Smooth muscle cell (in vitro differentiated cells): ENCODE measurements around the gene MPC1L. TPM values are rescaled to one million over a fixed set of nuclear protein-coding genes. Genes with fewer than 3 reads are reported as not detected.
"Not testable (repeated sequence)": the region's sequence is repeated elsewhere in the genome, so short reads cannot be mapped to it uniquely, and the experiment has no call there.

Experiments
- DNase-seq: peaks from one replicate; lab custom pipeline; 2025; ENCODE audit not compliant: unreplicated experiment; lab: John Stamatoyannopoulos, UW
- H2AFZ ChIP-seq: fragments of 200-600 bp; sonication (generic); 2 replicates; pipeline ENCODE4 v1.6.0; 2016; ENCODE audit warnings: antibody characterized with exemption, low read depth, mild to moderate bottlenecking
- H3F3A ChIP-seq: fragments of 200-600 bp; sonication (generic); 2 replicates; pipeline ENCODE4 v1.6.0; 2017; ENCODE audit warnings: antibody characterized with exemption, low read depth
- H3K27ac ChIP-seq: fragments of 200-600 bp; sonication (generic); 2 replicates; pipeline ENCODE4 v1.5.1; 2016; ENCODE audit warnings: low read depth, mild to moderate bottlenecking
- H3K27me3 ChIP-seq: fragments of 200-600 bp; sonication (generic); 2 replicates; pipeline ENCODE4 v1.6.1; 2016; ENCODE audit warnings: low read depth, mild to moderate bottlenecking
- H3K36me3 ChIP-seq: fragments of 200-600 bp; sonication (generic); 2 replicates; pipeline ENCODE4 v1.5.1; 2016; ENCODE audit warnings: low read depth
- H3K4me1 ChIP-seq: fragments of 200-600 bp; sonication (generic); 2 replicates; pipeline ENCODE4 v1.5.1; 2016; ENCODE audit warnings: low read depth
- H3K4me2 ChIP-seq: fragments of 200-600 bp; sonication (generic); 2 replicates; pipeline ENCODE4 v1.6.0; 2016; ENCODE audit warnings: mild to moderate bottlenecking
- H3K4me3 ChIP-seq: fragments of 200-600 bp; sonication (generic); 2 replicates; pipeline ENCODE4 v1.5.1; 2016; ENCODE audit warnings: mild to moderate bottlenecking
- H3K79me2 ChIP-seq: fragments of 200-600 bp; sonication (generic); 2 replicates; pipeline ENCODE4 v1.6.0; 2016; ENCODE audit warnings: low read depth, mild to moderate bottlenecking
- H3K9ac ChIP-seq: fragments of 200-600 bp; sonication (generic); 2 replicates; pipeline ENCODE4 v1.6.0; 2016; ENCODE audit warnings: low read depth
- H3K9me3 ChIP-seq: fragments of 200-600 bp; sonication (generic); replicated peaks from 2 replicates; pipeline ENCODE4 v1.5.1; 2016; ENCODE audit warnings: low read depth
- H4K20me1 ChIP-seq: fragments of 200-600 bp; sonication (generic); 2 replicates; pipeline ENCODE4 v1.6.0; 2016; ENCODE audit warnings: low read depth
- WGBS: methylation state at CpG from one replicate; pipeline ENCODE4 v1.1.7; 2016; ENCODE audit warnings: low lambda C conversion rate; 5-methylcytosine and 5-hydroxymethylcytosine counted together
- polyA plus RNA-seq: library from polyadenylated mRNA; unstranded; fragments of >200 nt; fragmentation: Nextera tagmentation; extraction: Ambion mirVana; gene quantifications from 2 replicates; pipeline ENCODE4 v1.2.1, GENCODE V29; 2016
- total RNA-seq: library from RNA; depleted of rRNA; stranded (reverse); fragments of >200 nt; gene quantifications from 2 replicates; pipeline ENCODE4 v1.2.3, GENCODE V29; 2014
- TF ChIP-seq, protein P1 (sequence below): fragments of 200-600 bp; sonication (generic); IDR thresholded peaks from 2 replicates; pipeline ENCODE4 v1.5.1; 2017; ENCODE audit warnings: borderline replicate concordance, mild to moderate bottlenecking, antibody characterized with exemption; ENCODE audit not compliant: insufficient read depth, poor library complexity, severe bottlenecking

Gene MPC1L
- total and polyA plus RNA-seq, 2 experiments from 2014 or later = 1.1 TPM; not detected in 1

DNA sequence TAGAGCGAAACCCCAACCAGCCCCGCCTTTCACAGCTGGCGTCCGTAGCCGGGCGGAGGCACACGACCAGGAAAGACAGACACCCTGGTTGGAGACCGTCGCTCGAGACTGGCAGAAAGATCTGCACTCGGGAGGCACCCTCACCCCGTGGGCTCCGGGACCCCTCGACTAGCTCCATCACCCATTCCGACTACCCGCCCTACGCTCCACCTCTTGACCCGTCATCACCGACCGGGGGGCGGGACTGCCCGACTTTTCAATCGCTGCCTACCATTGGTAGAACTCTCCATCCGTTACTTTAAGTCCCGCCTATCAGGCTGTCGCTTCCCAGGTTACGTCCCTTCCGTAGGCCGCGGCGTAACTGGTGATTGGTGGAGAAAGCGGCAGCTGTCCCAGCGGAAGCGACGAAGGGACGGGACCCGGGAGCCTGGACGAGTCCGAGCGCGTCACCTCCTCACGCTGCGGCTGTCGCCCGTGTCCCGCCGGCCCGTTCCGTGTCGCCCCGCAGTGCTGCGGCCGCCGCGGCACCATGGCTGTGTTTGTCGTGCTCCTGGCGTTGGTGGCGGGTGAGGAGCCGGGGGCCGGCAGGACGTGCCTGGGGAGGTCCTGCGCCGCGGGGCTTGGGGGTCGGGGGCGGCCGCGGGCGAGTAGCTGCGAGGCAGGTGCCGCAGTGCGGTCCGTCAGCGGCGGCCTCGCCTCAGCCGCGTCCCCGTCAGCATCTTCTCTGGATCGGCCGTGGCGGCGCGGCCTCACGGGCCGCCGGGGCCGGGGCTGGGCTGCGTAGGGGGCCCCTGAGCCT lies 42.5 kb upstream of the MPC1L start, which contains the start of gene ATP6AP2:
TSS of gene ATP6AP2 (plus strand) at position 434 of the 799 bp plus-strand sequence. CDS start at position 530, 96 bp downstream.
- H3K27me3 ChIP-seq = no peaks in the 10 kb centered on the region
- peak within 1 kb of the TSS; percentile 87 for H2AFZ ChIP-seq
- 45% methylated on average over 70 of the region's 89 CpGs for WGBS
- peaks cover 38% of the 10 kb centered on the region for H4K20me1 ChIP-seq
- H3K4me3 ChIP-seq = peak within 1 kb of the TSS; percentile 72
- peak within 1 kb of the TSS; percentile 93 for H3K4me2 ChIP-seq
- H3K79me2 ChIP-seq = peaks cover 39% of the 10 kb centered on the region
- TF ChIP-seq, protein P1, sequence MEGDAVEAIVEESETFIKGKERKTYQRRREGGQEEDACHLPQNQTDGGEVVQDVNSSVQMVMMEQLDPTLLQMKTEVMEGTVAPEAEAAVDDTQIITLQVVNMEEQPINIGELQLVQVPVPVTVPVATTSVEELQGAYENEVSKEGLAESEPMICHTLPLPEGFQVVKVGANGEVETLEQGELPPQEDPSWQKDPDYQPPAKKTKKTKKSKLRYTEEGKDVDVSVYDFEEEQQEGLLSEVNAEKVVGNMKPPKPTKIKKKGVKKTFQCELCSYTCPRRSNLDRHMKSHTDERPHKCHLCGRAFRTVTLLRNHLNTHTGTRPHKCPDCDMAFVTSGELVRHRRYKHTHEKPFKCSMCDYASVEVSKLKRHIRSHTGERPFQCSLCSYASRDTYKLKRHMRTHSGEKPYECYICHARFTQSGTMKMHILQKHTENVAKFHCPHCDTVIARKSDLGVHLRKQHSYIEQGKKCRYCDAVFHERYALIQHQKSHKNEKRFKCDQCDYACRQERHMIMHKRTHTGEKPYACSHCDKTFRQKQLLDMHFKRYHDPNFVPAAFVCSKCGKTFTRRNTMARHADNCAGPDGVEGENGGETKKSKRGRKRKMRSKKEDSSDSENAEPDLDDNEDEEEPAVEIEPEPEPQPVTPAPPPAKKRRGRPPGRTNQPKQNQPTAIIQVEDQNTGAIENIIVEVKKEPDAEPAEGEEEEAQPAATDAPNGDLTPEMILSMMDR = no peak
- H3F3A ChIP-seq = no peaks in the 10 kb centered on the region
- H3K9ac ChIP-seq = peak within 1 kb of the TSS; percentile 85
- peaks cover 7% of the 10 kb centered on the region for H3K4me1 ChIP-seq
- H3K36me3 ChIP-seq = no peaks in the 10 kb centered on the region
- no peaks in the 10 kb centered on the region for H3K9me3 ChIP-seq
- peak; percentile 48 for DNase-seq
- peak within 1 kb of the TSS; percentile 75 for H3K27ac ChIP-seq

- Histone ChIP-seq H3F3A (no peaks in the 10 kb centered on the region), H4K20me1 (peaks cover 43% of the 10 kb centered on the region), H3K36me3 (no peaks in the 10 kb centered on the region), H3K4me3 (peak overlapping the region; percentile 72), H3K4me1 (peaks cover 7% of the 10 kb centered on the region), H3K27ac (peak overlapping the region; percentile 75), H2AFZ (peak overlapping the region; percentile 65), H3K4me2 (peak overlapping the region; percentile 93), H3K27me3 (no peaks in the 10 kb centered on the region), H3K9me3 (no peaks in the 10 kb centered on the region), H3K9ac (peak overlapping the region; percentile 85), H3K79me2 (peaks cover 39% of the 10 kb centered on the region)
- 44% methylated on average over 15 of the region's 15 CpGs for WGBS
- TF ChIP-seq, protein P1 = no peak
- DNase-seq = no peak
Observed at GRCh38 chrX:40581336-40581920, 41.8 kb upstream of the MPC1L start.

GRCh38 chrX:40582178-40582577 lies 41.0 kb upstream of the MPC1L start:
- H3K27me3 ChIP-seq, H3F3A ChIP-seq, H3K27ac ChIP-seq, H2AFZ ChIP-seq, H3K4me1 ChIP-seq, H3K36me3 ChIP-seq, DNase-seq, H3K9ac ChIP-seq, H3K9me3 ChIP-seq: not testable (repeated sequence)
- H3K4me3 ChIP-seq = peak overlapping the region; percentile 72
- peaks cover 46% of the 10 kb centered on the region for H4K20me1 ChIP-seq
- 94% methylated on average over 13 of the region's 13 CpGs for WGBS
- peak overlapping the region; percentile 93 for H3K4me2 ChIP-seq
- peaks cover 39% of the 10 kb centered on the region for H3K79me2 ChIP-seq

GRCh38 chrX:40582811-40583210 lies 40.4 kb upstream of the MPC1L start:
- H3K4me1 ChIP-seq = peaks cover 7% of the 10 kb centered on the region
- no peak for DNase-seq
- H2AFZ ChIP-seq = no peak overlapping the region
- H3K36me3 ChIP-seq = no peaks in the 10 kb centered on the region
- H3K79me2 ChIP-seq = peaks cover 39% of the 10 kb centered on the region
- no peaks in the 10 kb centered on the region for H3F3A ChIP-seq
- H3K4me3 ChIP-seq = no peak overlapping the region
- no peak overlapping the region for H3K27ac ChIP-seq
- 76% methylated on average over 2 of the region's 2 CpGs for WGBS
- TF ChIP-seq, protein P1 = no peak
- peaks cover 46% of the 10 kb centered on the region for H4K20me1 ChIP-seq
- H3K9me3 ChIP-seq = no peaks in the 10 kb centered on the region
- no peak overlapping the region for H3K4me2 ChIP-seq
- no peak overlapping the region for H3K9ac ChIP-seq
- H3K27me3 ChIP-seq = no peaks in the 10 kb centered on the region

DNA sequence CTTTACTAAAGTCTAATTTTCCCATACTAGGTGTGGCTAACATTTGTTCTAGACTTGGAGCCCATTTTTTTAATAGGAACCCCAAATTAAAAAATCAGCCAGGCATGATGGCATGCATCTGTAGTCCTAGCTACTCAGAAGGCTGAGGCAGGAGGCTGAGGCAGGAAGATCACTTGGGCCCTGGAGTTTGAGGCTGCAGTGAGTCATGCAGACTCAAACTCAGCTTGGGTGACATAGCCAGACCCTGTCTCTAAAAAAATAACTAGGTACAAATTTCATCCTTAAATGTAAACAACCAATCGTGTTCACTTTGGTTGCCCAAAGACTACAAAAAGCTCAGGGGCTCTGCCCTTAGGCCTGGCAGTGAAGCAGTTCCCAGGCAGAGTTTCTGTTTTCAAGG lies 35.6 kb upstream of the MPC1L start:
- not testable (repeated sequence) for H3K4me3 ChIP-seq, H3K4me2 ChIP-seq, DNase-seq, H3K9ac ChIP-seq, H3K27me3 ChIP-seq, H3F3A ChIP-seq, H3K36me3 ChIP-seq, H3K27ac ChIP-seq, H2AFZ ChIP-seq, H3K4me1 ChIP-seq, H3K9me3 ChIP-seq
- peaks cover 34% of the 10 kb centered on the region for H4K20me1 ChIP-seq
- peaks cover 24% of the 10 kb centered on the region for H3K79me2 ChIP-seq
- 76% methylated on average over 1 of the region's 1 CpG for WGBS

GRCh38 chrX:40589616-40590321 lies 33.5 kb upstream of the MPC1L start:
- H3K4me1 ChIP-seq, H3F3A ChIP-seq, H3K9me3 ChIP-seq, H2AFZ ChIP-seq, H3K9ac ChIP-seq, DNase-seq, H3K27me3 ChIP-seq, H3K27ac ChIP-seq, H3K36me3 ChIP-seq, H3K79me2 ChIP-seq, H3K4me2 ChIP-seq, H3K4me3 ChIP-seq: not testable (repeated sequence)
- H4K20me1 ChIP-seq = peaks cover 14% of the 10 kb centered on the region
- WGBS = 84% methylated on average over 6 of the region's 6 CpGs
